ENCODE measurements around the gene CDC42EP4.
"Not testable (repeated sequence)": the region's sequence is repeated elsewhere in the genome, so short reads cannot be mapped to it uniquely, and the experiment has no call there.

Gene CDC42EP4

DNA sequence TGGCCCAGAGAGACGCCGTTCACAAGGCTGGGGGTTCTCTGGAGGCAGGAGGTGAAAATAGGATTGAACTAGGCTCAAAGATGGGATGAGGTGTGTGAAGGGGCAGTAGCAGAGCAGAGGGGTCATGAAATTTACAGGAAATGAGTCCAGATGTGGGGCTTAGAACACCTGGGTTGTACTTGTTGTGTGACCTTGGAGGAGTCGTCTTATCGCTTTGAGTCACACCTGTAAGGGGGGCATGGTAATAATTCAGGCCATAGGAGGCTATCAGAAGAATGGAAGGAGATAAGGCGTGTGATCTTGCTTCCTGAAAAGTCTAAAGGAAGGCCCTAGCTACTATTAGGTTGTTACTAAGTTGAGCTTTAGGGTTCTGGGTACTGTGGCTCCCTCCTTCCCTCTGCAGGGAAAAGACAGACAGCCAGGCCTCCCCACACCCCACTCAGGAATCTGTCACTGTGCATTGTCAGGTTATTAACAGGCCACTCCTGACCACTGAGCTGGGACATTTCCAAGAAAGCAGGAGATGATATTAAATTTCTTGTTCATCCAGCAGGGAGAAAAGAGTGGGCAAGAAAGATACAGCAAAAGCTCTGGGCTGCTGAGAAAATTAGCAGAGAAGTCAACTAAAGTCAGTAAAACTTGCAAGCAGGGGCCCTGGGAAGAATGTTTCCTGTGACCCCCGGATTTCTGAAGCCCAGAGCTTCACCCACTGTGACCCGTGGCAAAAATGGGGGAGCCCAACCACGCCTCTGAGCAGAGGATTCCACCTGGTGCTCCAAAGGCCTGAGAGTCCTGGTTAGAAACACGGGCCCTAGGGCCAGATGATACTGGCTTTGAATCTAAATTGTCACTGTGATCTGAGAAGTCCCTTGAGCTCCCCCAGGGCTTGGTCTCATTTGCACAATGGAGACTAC lies 6.0 kb upstream of the CDC42EP4 start:
- no peaks in the 10 kb centered on the region for H3K36me3 ChIP-seq (ENCODE audit: control insufficient read depth, insufficient read depth, low read length)
- TF ChIP-seq, protein P1, sequence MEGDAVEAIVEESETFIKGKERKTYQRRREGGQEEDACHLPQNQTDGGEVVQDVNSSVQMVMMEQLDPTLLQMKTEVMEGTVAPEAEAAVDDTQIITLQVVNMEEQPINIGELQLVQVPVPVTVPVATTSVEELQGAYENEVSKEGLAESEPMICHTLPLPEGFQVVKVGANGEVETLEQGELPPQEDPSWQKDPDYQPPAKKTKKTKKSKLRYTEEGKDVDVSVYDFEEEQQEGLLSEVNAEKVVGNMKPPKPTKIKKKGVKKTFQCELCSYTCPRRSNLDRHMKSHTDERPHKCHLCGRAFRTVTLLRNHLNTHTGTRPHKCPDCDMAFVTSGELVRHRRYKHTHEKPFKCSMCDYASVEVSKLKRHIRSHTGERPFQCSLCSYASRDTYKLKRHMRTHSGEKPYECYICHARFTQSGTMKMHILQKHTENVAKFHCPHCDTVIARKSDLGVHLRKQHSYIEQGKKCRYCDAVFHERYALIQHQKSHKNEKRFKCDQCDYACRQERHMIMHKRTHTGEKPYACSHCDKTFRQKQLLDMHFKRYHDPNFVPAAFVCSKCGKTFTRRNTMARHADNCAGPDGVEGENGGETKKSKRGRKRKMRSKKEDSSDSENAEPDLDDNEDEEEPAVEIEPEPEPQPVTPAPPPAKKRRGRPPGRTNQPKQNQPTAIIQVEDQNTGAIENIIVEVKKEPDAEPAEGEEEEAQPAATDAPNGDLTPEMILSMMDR (IDR thresholded peaks at IDR 0.05; ENCODE audit: insufficient read depth, low read length, poor library complexity, severe bottlenecking), result no peak
- H3K4me3 ChIP-seq (replicated peaks; ENCODE audit: low read depth, low read length), result no peak overlapping the region
- DNase-seq (ENCODE audit: extremely low read depth, insufficient read length), result no peak
- no peaks in the 10 kb centered on the region for H3K27me3 ChIP-seq (replicated peaks; ENCODE audit: control insufficient read depth, insufficient read depth, low read length)

DNA sequence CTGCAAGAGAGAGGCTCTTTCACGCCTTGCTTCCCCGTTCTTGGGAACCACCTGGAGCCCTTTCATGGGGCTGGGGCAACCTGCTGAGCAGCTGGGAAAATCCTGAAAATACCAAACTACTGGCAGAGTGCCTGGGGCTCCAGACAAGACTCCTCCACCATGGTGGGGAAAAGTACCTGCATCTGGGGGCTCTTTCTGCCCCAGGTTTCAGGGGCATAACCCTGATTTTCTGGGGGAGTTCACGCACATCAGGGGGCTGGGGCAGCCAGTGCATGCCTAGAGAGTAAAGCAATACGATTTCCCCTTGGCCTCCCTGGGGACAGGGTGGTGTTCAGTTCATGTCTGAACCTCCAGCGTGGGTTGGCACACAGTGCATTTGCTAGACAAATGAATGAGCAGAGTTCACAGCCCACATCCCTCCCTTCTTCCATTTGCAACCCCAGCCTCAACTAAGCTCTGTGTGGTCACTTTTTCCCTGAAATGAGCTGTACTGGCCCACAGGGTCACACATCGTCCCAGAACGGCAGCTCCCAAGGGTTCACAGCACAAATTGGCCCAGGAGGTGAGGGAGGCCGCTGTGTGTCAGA lies 5.2 kb upstream of the CDC42EP4 start:
- peak; percentile 34 for DNase-seq (ENCODE audit: extremely low read depth, insufficient read length)
- Histone ChIP-seq H3K27me3 (replicated peaks; ENCODE audit: control insufficient read depth, insufficient read depth, low read length) (no peaks in the 10 kb centered on the region), H3K4me3 (replicated peaks; ENCODE audit: low read depth, low read length) (no peak overlapping the region), H3K36me3 (ENCODE audit: control insufficient read depth, insufficient read depth, low read length) (no peaks in the 10 kb centered on the region)
- TF ChIP-seq, protein P1 (IDR thresholded peaks at IDR 0.05; ENCODE audit: insufficient read depth, low read length, poor library complexity, severe bottlenecking), result no peak

DNA sequence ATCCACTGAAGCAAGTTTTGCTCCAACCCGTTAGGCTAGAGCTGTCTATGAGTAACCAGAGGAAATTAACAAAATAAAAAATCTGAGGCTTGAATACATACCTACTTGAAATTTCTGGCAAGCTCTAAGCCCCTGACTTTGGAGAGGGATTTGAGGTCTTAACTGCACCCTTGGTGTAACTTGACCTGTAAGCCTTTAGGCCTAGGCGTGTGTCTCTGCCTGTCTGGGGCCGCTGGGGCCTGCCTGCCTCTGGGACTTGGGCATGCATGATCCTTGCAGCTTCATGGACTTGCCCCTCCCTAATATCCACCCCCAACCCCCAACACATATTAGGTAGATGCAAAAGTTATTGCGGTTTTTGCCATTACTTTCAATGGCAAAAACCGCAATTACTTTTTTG lies 3.7 kb upstream of the CDC42EP4 start:
- DNase-seq (ENCODE audit: extremely low read depth, insufficient read length), result no peak
- TF ChIP-seq, protein P1 (IDR thresholded peaks at IDR 0.05; ENCODE audit: insufficient read depth, low read length, poor library complexity, severe bottlenecking), result no peak
- no peaks in the 10 kb centered on the region for H3K27me3 ChIP-seq (replicated peaks; ENCODE audit: control insufficient read depth, insufficient read depth, low read length)
- H3K36me3 ChIP-seq (ENCODE audit: control insufficient read depth, insufficient read depth, low read length), result no peaks in the 10 kb centered on the region
- H3K4me3 ChIP-seq (replicated peaks; ENCODE audit: low read depth, low read length), result no peak overlapping the region

DNA sequence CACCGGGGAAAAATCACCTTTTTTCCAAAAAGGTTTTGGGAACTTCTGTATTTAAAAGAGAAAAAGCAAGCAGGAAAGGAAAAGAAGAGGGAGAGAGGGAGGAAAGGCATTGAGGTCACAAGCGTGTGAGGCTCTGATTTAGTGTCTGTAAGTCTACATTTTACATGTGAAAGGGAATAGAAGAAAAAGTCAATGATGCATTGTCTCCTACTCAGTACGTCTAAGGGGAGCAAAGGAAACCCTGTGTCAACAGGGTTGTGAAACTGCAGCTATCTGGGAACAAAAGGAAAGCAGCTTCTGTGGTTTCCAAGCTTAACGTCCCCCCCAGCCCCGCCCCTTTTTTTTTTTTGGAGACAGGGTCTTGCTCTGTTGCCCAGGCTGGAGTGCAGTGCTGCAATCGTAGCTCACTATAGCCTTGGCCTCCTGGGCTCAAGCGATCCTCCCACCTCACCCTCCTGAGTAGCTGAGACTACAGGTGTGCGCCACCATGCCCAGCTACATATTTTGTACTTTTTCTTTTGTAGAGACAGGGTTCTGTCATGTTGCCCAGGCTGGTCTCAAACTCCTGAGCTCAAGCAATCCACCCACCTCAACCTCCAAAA lies 1.8 kb upstream of the CDC42EP4 start:
- DNase-seq (ENCODE audit: extremely low read depth, insufficient read length), result no peak
- no peaks in the 10 kb centered on the region for H3K36me3 ChIP-seq (ENCODE audit: control insufficient read depth, insufficient read depth, low read length)
- no peak overlapping the region for H3K4me3 ChIP-seq (replicated peaks; ENCODE audit: low read depth, low read length)
- H3K27me3 ChIP-seq (replicated peaks; ENCODE audit: control insufficient read depth, insufficient read depth, low read length), result no peaks in the 10 kb centered on the region
- TF ChIP-seq, protein P1 (IDR thresholded peaks at IDR 0.05; ENCODE audit: insufficient read depth, low read length, poor library complexity, severe bottlenecking), result no peak

DNA sequence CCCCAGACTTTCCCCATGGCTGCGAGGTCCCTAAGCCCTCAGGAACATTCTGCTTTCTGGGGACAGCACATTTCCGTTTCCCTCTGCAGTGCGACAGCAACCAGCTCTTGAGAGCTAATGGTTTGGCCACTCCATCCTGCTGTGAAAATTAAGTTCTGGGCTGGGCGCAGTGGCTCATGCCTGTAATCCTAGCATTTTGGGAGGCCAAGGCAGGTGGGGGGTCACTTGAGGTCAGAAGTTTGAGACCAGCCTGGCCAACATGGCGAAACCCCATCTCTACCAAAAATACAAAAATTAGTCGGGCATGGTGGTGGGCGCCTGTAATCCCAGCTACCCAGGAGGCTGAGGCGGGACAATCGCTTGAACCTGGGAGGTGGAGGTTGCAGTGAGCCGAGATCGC lies 1.1 kb upstream of the CDC42EP4 start:
- H3K4me3 ChIP-seq (replicated peaks; ENCODE audit: low read depth, low read length); H3K36me3 ChIP-seq (ENCODE audit: control insufficient read depth, insufficient read depth, low read length); DNase-seq (ENCODE audit: extremely low read depth, insufficient read length): not testable (repeated sequence)

DNA sequence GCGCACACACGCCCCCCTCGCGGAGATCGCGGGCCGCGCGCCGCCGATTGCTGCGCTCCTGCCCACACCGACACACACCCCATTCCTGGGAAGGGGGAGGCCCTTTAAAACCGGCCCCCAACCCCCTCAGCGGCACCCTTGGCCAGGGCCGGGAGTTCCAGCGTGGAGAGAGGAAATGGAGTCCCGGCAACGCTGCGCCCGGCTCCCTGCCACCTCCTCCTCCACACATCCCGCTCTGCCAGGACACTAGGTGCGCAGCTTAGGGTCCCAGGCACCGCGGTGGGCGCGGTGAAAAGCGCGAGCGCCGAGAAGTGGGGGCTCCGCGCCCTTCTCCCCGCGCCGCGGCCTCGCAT lies 397 bp downstream of the CDC42EP4 start:
- TF ChIP-seq, protein P1 (IDR thresholded peaks at IDR 0.05; ENCODE audit: insufficient read depth, low read length, poor library complexity, severe bottlenecking), result no peak
- Histone ChIP-seq H3K36me3 (ENCODE audit: control insufficient read depth, insufficient read depth, low read length) (no peaks in the 10 kb centered on the region), H3K27me3 (replicated peaks; ENCODE audit: control insufficient read depth, insufficient read depth, low read length) (no peaks in the 10 kb centered on the region), H3K4me3 (replicated peaks; ENCODE audit: low read depth, low read length) (peak overlapping the region; percentile 95)
- DNase-seq (ENCODE audit: extremely low read depth, insufficient read length), result no peak

More for the DNA sequence above, 1.1 kb upstream of the CDC42EP4 start:
- H3K27me3 ChIP-seq (replicated peaks; ENCODE audit: control insufficient read depth, insufficient read depth, low read length), result not testable (repeated sequence)

Measured in GM06990 (cell line).